ENCODE data around the gene OSGEPL1. TPM values are rescaled to one million over a fixed set of nuclear protein-coding genes. Genes with fewer than 3 reads are reported as not detected.

Gene OSGEPL1
- total RNA-seq, 3 donors from 2014 or later (not counting 1 experiment from before 2014, with no cell fraction given), result 5.6 to 10.2 (median 8.5) TPM

GRCh38 chr2:189709501-189710221, 52.9 kb downstream of the OSGEPL1 start:
- Mint-ChIP-seq H3K27me3 (ENCODE audit: low read depth in 2 of 2) (no peaks in the 10 kb centered on the region), H3K27ac (no peak overlapping the region), H3K36me3 (peaks cover 7% of the 10 kb centered on the region), H3K4me3 (no peak overlapping the region), H3K4me1 (no peaks in the 10 kb centered on the region), H3K9me3 (peaks cover 0 to 5% of the 10 kb centered on the region in 2 donors)
- intact Hi-C loops (cut with micrococcal nuclease), result no loop called here
- Histone ChIP-seq H3K27ac (ENCODE audit: low read length) (no peak overlapping the region), H3K27me3 (ENCODE audit: control insufficient read depth, insufficient read depth, low read length) (no peaks in the 10 kb centered on the region), H3K36me3 (ENCODE audit: control insufficient read depth, insufficient read depth, low read length) (peaks cover 9% of the 10 kb centered on the region), H3K4me1 (ENCODE audit: control insufficient read depth, insufficient read depth, low read length) (no peaks in the 10 kb centered on the region), H3K9me3 (ENCODE audit: control insufficient read depth, insufficient read depth, low read length) (no peaks in the 10 kb centered on the region), H3K4me3 (ENCODE audit: low read length) (no peak overlapping the region)
- ATAC-seq (no peak), DNase-seq (no peak)
- TF ChIP-seq, protein P1, sequence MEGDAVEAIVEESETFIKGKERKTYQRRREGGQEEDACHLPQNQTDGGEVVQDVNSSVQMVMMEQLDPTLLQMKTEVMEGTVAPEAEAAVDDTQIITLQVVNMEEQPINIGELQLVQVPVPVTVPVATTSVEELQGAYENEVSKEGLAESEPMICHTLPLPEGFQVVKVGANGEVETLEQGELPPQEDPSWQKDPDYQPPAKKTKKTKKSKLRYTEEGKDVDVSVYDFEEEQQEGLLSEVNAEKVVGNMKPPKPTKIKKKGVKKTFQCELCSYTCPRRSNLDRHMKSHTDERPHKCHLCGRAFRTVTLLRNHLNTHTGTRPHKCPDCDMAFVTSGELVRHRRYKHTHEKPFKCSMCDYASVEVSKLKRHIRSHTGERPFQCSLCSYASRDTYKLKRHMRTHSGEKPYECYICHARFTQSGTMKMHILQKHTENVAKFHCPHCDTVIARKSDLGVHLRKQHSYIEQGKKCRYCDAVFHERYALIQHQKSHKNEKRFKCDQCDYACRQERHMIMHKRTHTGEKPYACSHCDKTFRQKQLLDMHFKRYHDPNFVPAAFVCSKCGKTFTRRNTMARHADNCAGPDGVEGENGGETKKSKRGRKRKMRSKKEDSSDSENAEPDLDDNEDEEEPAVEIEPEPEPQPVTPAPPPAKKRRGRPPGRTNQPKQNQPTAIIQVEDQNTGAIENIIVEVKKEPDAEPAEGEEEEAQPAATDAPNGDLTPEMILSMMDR (IDR thresholded peaks at IDR 0.05), result no peak
- WGBS (ENCODE audit: insufficient coverage), result 92% methylated on average over 4 of the region's 5 CpGs

- no peak for ATAC-seq
- no peak overlapping the region for H3K4me3 Mint-ChIP-seq
- H3K27ac ChIP-seq (ENCODE audit: low read length), result no peak overlapping the region
- H3K9me3 ChIP-seq (ENCODE audit: control insufficient read depth, insufficient read depth, low read length), result no peaks in the 10 kb centered on the region
- no peaks in the 10 kb centered on the region for H3K27me3 ChIP-seq (ENCODE audit: control insufficient read depth, insufficient read depth, low read length)
- no peaks in the 10 kb centered on the region for H3K9me3 Mint-ChIP-seq
- TF ChIP-seq, protein P1 (IDR thresholded peaks at IDR 0.05), result no peak
- H3K4me1 Mint-ChIP-seq, result peaks cover 0 to 11% of the 10 kb centered on the region in 2 donors
- no peak overlapping the region for H3K4me3 ChIP-seq (ENCODE audit: low read length)
- no peak overlapping the region for H3K27ac Mint-ChIP-seq
- peaks cover 6% of the 10 kb centered on the region for H3K36me3 ChIP-seq (ENCODE audit: control insufficient read depth, insufficient read depth, low read length)
- intact Hi-C loops (cut with micrococcal nuclease), result no loop called here
- DNase-seq, result peak in 1 of 2 donors; percentile 6
- no peaks in the 10 kb centered on the region for H3K4me1 ChIP-seq (ENCODE audit: control insufficient read depth, insufficient read depth, low read length)
- H3K27me3 Mint-ChIP-seq (ENCODE audit: low read depth in 2 of 2), result no peaks in the 10 kb centered on the region
- H3K36me3 Mint-ChIP-seq, result no peaks in the 10 kb centered on the region
Measured at GRCh38 chr2:189702071-189702470, 60.5 kb downstream of the OSGEPL1 start.

GRCh38 chr2:189700681-189701080, 61.9 kb downstream of the OSGEPL1 start:
- H3K36me3 Mint-ChIP-seq, result no peaks in the 10 kb centered on the region
- no peak overlapping the region for H3K27ac ChIP-seq (ENCODE audit: low read length)
- DNase-seq (no peak), ATAC-seq (no peak)
- H3K9me3 ChIP-seq (ENCODE audit: control insufficient read depth, insufficient read depth, low read length), result no peaks in the 10 kb centered on the region
- WGBS (ENCODE audit: insufficient coverage), result 0% methylated on average over 1 of the region's 2 CpGs
- no peak overlapping the region for H3K4me3 ChIP-seq (ENCODE audit: low read length)
- no peak overlapping the region for H3K27ac Mint-ChIP-seq
- TF ChIP-seq, protein P1 (IDR thresholded peaks at IDR 0.05), result no peak
- intact Hi-C loops (cut with micrococcal nuclease), result no loop called here
- no peak overlapping the region for H3K4me3 Mint-ChIP-seq
- no peaks in the 10 kb centered on the region for H3K4me1 ChIP-seq (ENCODE audit: control insufficient read depth, insufficient read depth, low read length)
- H3K27me3 Mint-ChIP-seq (ENCODE audit: low read depth in 2 of 2), result no peaks in the 10 kb centered on the region
- peaks cover 0 to 11% of the 10 kb centered on the region in 2 donors for H3K4me1 Mint-ChIP-seq
- H3K36me3 ChIP-seq (ENCODE audit: control insufficient read depth, insufficient read depth, low read length), result peaks cover 4% of the 10 kb centered on the region
- H3K27me3 ChIP-seq (ENCODE audit: control insufficient read depth, insufficient read depth, low read length), result no peaks in the 10 kb centered on the region
- H3K9me3 Mint-ChIP-seq, result no peaks in the 10 kb centered on the region

Measured in natural killer cell (primary cell).